A673 (cell line): ENCODE data around the gene COL4A6.

ENCODE experiments used
- CTCF ChIP-seq: fragments of 300-800, 200-600 bp; sonication (generic); conservative IDR thresholded peaks from 2 replicates; pipeline ENCODE4 v1.5.1; 2017; ENCODE audit warnings: low read depth, mild to moderate bottlenecking, antibody characterized with exemption, low read length, moderate library complexity, mixed read lengths
- EZH2 ChIP-seq: fragments of 200-600 bp; sonication (generic); IDR thresholded peaks from 2 replicates; pipeline ENCODE4 v1.6.1; 2017; ENCODE audit warnings: borderline replicate concordance, low read depth, mild to moderate bottlenecking, mixed read lengths, antibody characterized with exemption, low read length; ENCODE audit not compliant: poor library complexity, severe bottlenecking

- TF ChIP-seq CTCF, result no peak
- TF ChIP-seq EZH2, result no peak
Measured at GRCh38 chrX:108221301-108221864, 216.8 kb downstream of the COL4A6 start.
